ENCODE data around the gene ELMOD3. TPM values are rescaled to one million over a fixed set of nuclear protein-coding genes. Genes with fewer than 3 reads are reported as not detected.

ELMOD3 gene
- total and polyA plus RNA-seq, 2 of the 8 experiments (the other 6 are each of a cell fraction or from before 2014, with no cell fraction given): 8.5 to 10.2 TPM

GRCh38 chr2:85340034-85340892, 14.3 kb upstream of the ELMOD3 start (continued):
- no peak for TF ChIP-seq GTF2F1 (IDR thresholded peaks at IDR 0.05; ENCODE audit: borderline replicate concordance, low read depth, low read length)
- TF ChIP-seq SIN3A (conservative IDR thresholded peaks at IDR 0.05 in 1 of 2, IDR thresholded peaks at IDR 0.05 in 1 of 2; ENCODE audit: low read depth in 1 of 2, low read length in 2 of 2): no peak
- TF ChIP-seq CREB1 (IDR thresholded peaks at IDR 0.05): no peak
- TF ChIP-seq RBBP5 (IDR thresholded peaks at IDR 0.05; ENCODE audit: borderline replicate concordance, low read depth, low read length): no peak
- no peak for TF ChIP-seq POU5F1 (IDR thresholded peaks at IDR 0.05; ENCODE audit: low read depth, low read length)
- no peak for TF ChIP-seq POLR2AphosphoS5 (IDR thresholded peaks at IDR 0.05; ENCODE audit: low read depth, low read length)

Data from H1 (cell line).